Esophagus muscularis mucosa (tissue), 4 donors: ENCODE data around the gene WDFY4. TPM values are rescaled to one million over a fixed set of nuclear protein-coding genes. Genes with fewer than 3 reads are reported as not detected.

Experiments used
- DNase-seq: peaks from one replicate; pipeline ENCODE4 v3.0.0-alpha.2; 2017; ENCODE audit errors: extremely low spot score
- H3K27ac ChIP-seq, 4 donors: fragments of 200-600 bp; sonication (generic); replicated peaks in 1 of 4; 1 replicate in 3 of 4; 2 replicates in 1 of 4; pipeline ENCODE4 v1.5.1; 2016 to 2019; ENCODE audit warnings: mild to moderate bottlenecking in 1 of 4
- H3K27me3 ChIP-seq, 4 donors: fragments of 200-600 bp; sonication (generic); one replicate each; pipeline versions ENCODE4 v1.5.1 to v1.6.0; 2016 to 2019
- H3K36me3 ChIP-seq, 4 donors: fragments of 200-600 bp; sonication (generic); one replicate each; pipeline ENCODE4 v1.5.1; 2016 to 2019
- H3K4me1 ChIP-seq, 4 donors: fragments of 200-600 bp; sonication (generic); one replicate each; pipeline ENCODE4 v1.5.1; 2016 to 2019
- H3K4me3 ChIP-seq, 4 donors: fragments of 200-600 bp; sonication (generic); 1 replicate in 2 of 4; 2 replicates in 2 of 4; pipeline ENCODE4 v1.5.1; 2016 to 2019; ENCODE audit warnings: mild to moderate bottlenecking in 4 of 4, moderate library complexity in 1 of 4
- H3K9me3 ChIP-seq, 4 donors: fragments of 200-600 bp; sonication (generic); 1 replicate in 3 of 4; 2 replicates in 1 of 4; pipeline ENCODE4 v1.5.1; 2016 to 2019
- EP300 ChIP-seq: sonication (generic); formaldehyde crosslinking; IDR thresholded peaks from one replicate; pipeline ENCODE4 v1.6.1; 2017; ENCODE audit warnings: antibody characterized with exemption
- POLR2A ChIP-seq: fragments of 450-650 bp; IDR thresholded peaks from one replicate; pipeline ENCODE4 v1.6.1; 2017; ENCODE audit warnings: antibody characterized with exemption, moderate library complexity, mild to moderate bottlenecking, low read depth
- POLR2AphosphoS5 ChIP-seq, 2 donors: sonication (generic); formaldehyde crosslinking; IDR thresholded peaks; one replicate each; pipeline ENCODE4 v1.6.1; 2017; ENCODE audit warnings: antibody characterized with exemption in 2 of 2
- WGBS: methylation state at CpG from one replicate; pipeline ENCODE4 v1.1.5; 2018; 5-methylcytosine and 5-hydroxymethylcytosine counted together
- intact Hi-C: fragments of 100-400 bp; cut with DNase I; formaldehyde crosslinking; loops from one replicate; pipeline ENCODE4 v1.15.1; 2023
- total RNA-seq, 4 donors: library from RNA; depleted of rRNA; stranded (reverse); fragments of >200 nt; gene quantifications; one replicate each; pipeline versions ENCODE4 v1.1.0 to v1.2.1, GENCODE V29; 2016
- TF ChIP-seq, protein P1 (sequence below), 3 experiments: fragments of 200-600 bp in 2 of 3; fragments of 450-650 bp in 1 of 3; sonication (generic) in 2 of 3; IDR thresholded peaks; one replicate each; pipeline ENCODE4 v1.5.1; 2017 to 2019; ENCODE audit warnings: antibody characterized with exemption in 3 of 3, mild to moderate bottlenecking in 2 of 3, moderate library complexity in 1 of 3

WDFY4 gene
- total RNA-seq, 4 donors from 2014 or later: 2.3 to 7.3 (median 5.2) TPM

DNA sequence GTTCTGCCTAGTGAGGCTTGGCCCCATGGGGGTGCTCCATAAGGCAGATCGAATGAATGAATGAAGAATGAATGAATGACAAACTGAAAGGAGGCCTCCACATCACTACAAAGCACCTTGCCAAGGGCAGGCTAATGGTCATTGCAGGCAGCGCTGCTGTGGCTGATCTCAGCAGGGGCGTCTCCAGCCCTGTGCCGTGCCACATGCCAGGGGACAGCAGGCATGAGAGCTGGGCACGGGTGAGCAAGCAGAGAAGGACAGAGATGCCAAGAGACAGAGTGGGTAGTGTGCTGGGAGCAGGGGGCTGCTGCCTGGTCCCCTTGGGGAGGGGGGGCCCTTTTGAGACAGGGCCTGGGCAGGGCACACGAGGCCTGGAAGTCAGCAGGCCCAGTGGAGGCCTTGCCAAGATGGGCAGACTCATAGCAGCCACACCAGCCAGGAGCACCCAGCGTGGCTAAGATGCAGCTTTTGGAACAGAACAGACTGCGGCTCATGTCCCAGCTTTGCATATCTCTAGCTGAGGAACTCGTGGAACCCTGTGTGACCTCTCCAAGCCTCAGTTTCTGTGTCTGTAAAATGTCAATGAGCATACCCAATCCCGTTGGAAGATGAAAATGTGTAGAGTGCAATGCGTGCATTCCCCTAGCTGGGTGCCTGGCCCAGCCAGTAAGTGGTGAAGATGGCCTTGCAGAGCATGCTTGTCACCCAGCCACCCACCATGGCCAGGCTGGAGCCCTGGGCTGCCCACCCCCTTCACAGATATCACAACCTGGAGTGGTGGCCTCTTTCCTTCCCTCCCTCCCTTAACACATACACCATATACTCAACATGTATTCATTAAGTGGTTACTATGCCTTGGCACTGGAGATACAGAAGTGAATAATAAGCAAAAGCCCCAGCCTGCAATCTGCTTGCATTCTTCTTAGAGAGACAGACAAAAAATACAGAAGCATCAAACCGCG, 316.0 kb downstream of the WDFY4 start:
- Histone ChIP-seq H3K27me3 (no peaks in the 10 kb centered on the region), H3K4me1 (peaks cover 0 to 8% (median 4%) of the 10 kb centered on the region in 4 donors), H3K4me3 (no peak overlapping the region), H3K9me3 (no peaks in the 10 kb centered on the region), H3K36me3 (no peaks in the 10 kb centered on the region), H3K27ac (no peak overlapping the region)
- DNase-seq: no peak
- WGBS: 88% methylated on average over 13 of the region's 13 CpGs
- intact Hi-C loops: no loop called here
- TF ChIP-seq EP300: no peak
- no peak for TF ChIP-seq POLR2AphosphoS5 (IDR thresholded peaks at IDR 0.05)
- TF ChIP-seq POLR2A: no peak
- TF ChIP-seq, protein P1, sequence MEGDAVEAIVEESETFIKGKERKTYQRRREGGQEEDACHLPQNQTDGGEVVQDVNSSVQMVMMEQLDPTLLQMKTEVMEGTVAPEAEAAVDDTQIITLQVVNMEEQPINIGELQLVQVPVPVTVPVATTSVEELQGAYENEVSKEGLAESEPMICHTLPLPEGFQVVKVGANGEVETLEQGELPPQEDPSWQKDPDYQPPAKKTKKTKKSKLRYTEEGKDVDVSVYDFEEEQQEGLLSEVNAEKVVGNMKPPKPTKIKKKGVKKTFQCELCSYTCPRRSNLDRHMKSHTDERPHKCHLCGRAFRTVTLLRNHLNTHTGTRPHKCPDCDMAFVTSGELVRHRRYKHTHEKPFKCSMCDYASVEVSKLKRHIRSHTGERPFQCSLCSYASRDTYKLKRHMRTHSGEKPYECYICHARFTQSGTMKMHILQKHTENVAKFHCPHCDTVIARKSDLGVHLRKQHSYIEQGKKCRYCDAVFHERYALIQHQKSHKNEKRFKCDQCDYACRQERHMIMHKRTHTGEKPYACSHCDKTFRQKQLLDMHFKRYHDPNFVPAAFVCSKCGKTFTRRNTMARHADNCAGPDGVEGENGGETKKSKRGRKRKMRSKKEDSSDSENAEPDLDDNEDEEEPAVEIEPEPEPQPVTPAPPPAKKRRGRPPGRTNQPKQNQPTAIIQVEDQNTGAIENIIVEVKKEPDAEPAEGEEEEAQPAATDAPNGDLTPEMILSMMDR (IDR thresholded peaks at IDR 0.05): no peak

DNA sequence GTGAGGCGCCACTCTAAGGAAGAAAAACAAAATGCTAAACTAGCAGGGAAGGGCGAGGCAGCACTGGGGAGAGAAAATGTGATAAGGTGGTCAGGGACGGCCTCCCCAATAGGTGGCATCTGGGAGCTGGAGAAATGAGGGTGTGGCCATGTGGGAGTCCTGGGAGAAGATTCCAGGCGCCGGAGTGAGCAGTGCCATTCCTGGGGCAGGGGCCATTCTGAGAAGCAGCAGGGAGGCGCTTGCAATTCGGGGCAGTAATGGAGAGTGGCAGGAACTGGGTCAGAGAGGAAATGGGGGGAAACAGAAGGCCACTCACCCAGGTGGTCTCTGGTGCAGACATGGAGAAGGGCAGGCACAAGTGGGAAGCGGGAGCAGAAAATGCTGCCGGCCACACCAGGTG, 316.7 kb downstream of the WDFY4 start:
- no peak for DNase-seq
- no peaks in the 10 kb centered on the region for H3K36me3 ChIP-seq
- H3K4me1 ChIP-seq: peaks cover 0 to 8% (median 4%) of the 10 kb centered on the region in 4 donors
- no peak for TF ChIP-seq POLR2A
- TF ChIP-seq POLR2AphosphoS5 (IDR thresholded peaks at IDR 0.05): no peak
- no peak overlapping the region for H3K4me3 ChIP-seq
- H3K9me3 ChIP-seq: no peaks in the 10 kb centered on the region
- no peak overlapping the region for H3K27ac ChIP-seq
- 85% methylated on average over 9 of the region's 9 CpGs for WGBS
- no peaks in the 10 kb centered on the region for H3K27me3 ChIP-seq
- intact Hi-C loops: no loop called here

DNA sequence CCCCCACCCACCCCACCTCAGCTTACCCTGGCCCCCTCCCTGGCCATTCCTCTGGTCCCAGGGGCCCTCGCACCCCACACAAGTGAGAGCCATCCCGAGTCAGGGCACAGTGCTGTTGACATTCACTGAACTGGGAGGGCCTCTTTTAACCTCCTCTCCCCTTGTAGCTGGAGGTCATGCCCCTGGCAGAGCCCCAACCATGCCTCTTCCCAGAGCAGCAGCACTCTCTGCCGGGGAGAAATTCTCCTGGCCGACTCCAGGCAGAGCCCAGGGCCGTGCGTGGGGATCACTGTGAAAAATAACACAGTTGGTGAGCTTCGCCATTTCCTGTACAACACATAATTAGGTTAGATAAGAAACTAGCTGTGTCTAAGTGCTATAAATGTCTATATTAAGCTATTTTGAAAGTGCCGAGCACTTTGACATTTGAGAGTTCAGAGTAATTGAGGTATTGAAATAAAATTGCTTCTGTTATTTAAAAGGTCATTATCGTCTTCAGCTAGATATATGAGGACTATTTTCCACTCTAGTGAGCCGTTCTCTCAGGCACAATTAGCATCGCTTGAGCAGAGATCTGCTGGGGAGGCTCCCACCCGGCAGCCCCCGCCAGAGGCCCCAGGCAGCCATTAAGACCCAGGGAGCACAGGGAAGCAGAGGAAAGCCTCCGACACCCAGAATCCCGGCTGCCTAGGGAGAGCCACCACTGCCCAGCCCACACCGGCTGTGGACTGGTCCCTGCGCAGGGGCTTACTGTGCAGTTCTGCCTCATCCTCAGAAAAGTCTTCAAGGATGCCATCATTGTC, 317.4 kb downstream of the WDFY4 start:
- intact Hi-C loops: no loop called here
- H3K27ac ChIP-seq: no peak overlapping the region
- no peak for DNase-seq
- 61% methylated on average over 16 of the region's 17 CpGs for WGBS
- peaks cover 0 to 8% (median 4%) of the 10 kb centered on the region in 4 donors for H3K4me1 ChIP-seq
- no peaks in the 10 kb centered on the region for H3K9me3 ChIP-seq
- no peaks in the 10 kb centered on the region for H3K36me3 ChIP-seq
- no peak overlapping the region for H3K4me3 ChIP-seq
- no peak for TF ChIP-seq POLR2AphosphoS5 (IDR thresholded peaks at IDR 0.05)
- no peak for TF ChIP-seq EP300
- TF ChIP-seq POLR2A: no peak
- TF ChIP-seq, protein P1 (IDR thresholded peaks at IDR 0.05): no peak
- H3K27me3 ChIP-seq: no peaks in the 10 kb centered on the region

DNA sequence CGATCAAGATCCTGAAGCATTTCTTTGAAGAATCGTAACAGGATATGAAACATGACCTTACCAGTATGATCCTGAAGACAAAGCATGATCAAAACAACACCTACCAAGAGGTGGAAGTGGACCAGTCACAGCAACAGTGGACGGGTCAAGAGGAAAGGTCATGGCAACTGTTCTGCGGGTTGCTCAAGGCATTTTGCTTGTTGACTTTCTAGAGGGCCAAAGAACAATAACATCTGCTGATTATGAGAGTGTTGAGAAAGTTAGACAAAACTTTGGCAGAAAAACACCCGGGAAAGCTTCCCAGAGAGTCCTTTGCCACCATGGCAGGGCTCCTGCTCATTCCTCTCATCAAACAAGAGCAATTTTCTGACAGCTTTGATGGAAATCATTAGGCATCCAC, 320.6 kb downstream of the WDFY4 start:
- intact Hi-C loops: no loop called here
- H3K27ac ChIP-seq: no peak overlapping the region
- H3K4me1 ChIP-seq: peaks cover 6 to 29% (median 15%) of the 10 kb centered on the region in 4 donors
- TF ChIP-seq, protein P1 (IDR thresholded peaks at IDR 0.05): no peak
- TF ChIP-seq EP300 (no peak), POLR2A (no peak), POLR2AphosphoS5 (IDR thresholded peaks at IDR 0.05) (no peak)
- DNase-seq: no peak
- no peaks in the 10 kb centered on the region for H3K27me3 ChIP-seq
- H3K4me3 ChIP-seq: no peak overlapping the region
- no peaks in the 10 kb centered on the region for H3K36me3 ChIP-seq
- no peaks in the 10 kb centered on the region for H3K9me3 ChIP-seq
- 83% methylated on average over 5 of the region's 5 CpGs for WGBS

DNA sequence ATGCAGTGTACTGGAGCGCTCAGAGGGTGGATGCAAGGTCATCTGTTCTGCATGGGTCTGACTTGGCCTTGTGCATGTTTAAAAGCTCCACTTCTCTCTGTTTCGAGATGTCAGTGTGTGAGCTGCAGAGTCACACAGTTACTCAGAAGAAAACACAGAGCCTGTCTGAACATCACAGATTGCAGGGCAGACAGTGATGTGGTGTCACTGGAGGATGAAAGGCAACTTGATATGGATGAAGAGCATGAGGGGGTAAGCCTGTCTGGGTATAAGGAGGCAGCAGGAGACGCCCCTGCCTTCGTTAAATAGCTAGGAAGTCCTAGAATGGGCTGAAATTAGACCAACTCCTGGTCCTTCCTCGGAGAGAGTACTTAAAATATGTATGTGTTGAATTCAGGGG, 322.5 kb downstream of the WDFY4 start:
- H3K27ac ChIP-seq: no peak overlapping the region
- DNase-seq: no peak
- H3K27me3 ChIP-seq: peaks cover 0 to 4% (median 0%) of the 10 kb centered on the region in 4 donors
- H3K4me3 ChIP-seq: no peak overlapping the region
- peaks cover 6 to 25% (median 13%) of the 10 kb centered on the region in 4 donors for H3K4me1 ChIP-seq
- TF ChIP-seq, protein P1 (IDR thresholded peaks at IDR 0.05): no peak
- no peak for TF ChIP-seq POLR2A
- no peak for TF ChIP-seq POLR2AphosphoS5 (IDR thresholded peaks at IDR 0.05)
- TF ChIP-seq EP300: no peak
- no peaks in the 10 kb centered on the region for H3K36me3 ChIP-seq
- H3K9me3 ChIP-seq: no peaks in the 10 kb centered on the region
- 72% methylated on average over 5 of the region's 5 CpGs for WGBS
- intact Hi-C loops: no loop called here
